ENCODE data around the gene DLG4. TPM values are rescaled to one million over a fixed set of nuclear protein-coding genes. Genes with fewer than 3 reads are reported as not detected.
A peak's percentile ranks its signal among the peaks of the same experiment; 100 is the strongest.
"Not testable (repeated sequence)": the region's sequence is repeated elsewhere in the genome, so short reads cannot be mapped to it uniquely, and the experiment has no call there.

The DLG4 gene
- total RNA-seq, 2 donors from 2014 or later: 9.8 to 16.1 TPM

GRCh38 chr17:7254511-7254910 lies 34.9 kb upstream of the DLG4 start:
- no peak overlapping the region for H3K27ac Mint-ChIP-seq
- peaks cover 24% of the 10 kb centered on the region for H3K4me1 Mint-ChIP-seq
- no peaks in the 10 kb centered on the region for H3K27me3 Mint-ChIP-seq
- ATAC-seq: no peak
- peaks cover 12% of the 10 kb centered on the region for H3K36me3 Mint-ChIP-seq (ENCODE audit: low read depth)
- H3K4me3 Mint-ChIP-seq: peak overlapping the region; percentile 39
- no peak for DNase-seq
- H3K9me3 ChIP-seq (ENCODE audit: control insufficient read depth, low read length, poor library complexity, severe bottlenecking): no peaks in the 10 kb centered on the region

GRCh38 chr17:7253082-7253481 lies 33.4 kb upstream of the DLG4 start:
- no peaks in the 10 kb centered on the region for H3K27me3 Mint-ChIP-seq
- DNase-seq (no peak), ATAC-seq (no peak)
- peaks cover 33% of the 10 kb centered on the region for H3K4me1 Mint-ChIP-seq
- peak overlapping the region; percentile 95 for H3K4me3 Mint-ChIP-seq
- peaks cover 12% of the 10 kb centered on the region for H3K36me3 Mint-ChIP-seq (ENCODE audit: low read depth)
- H3K27ac Mint-ChIP-seq: peak overlapping the region; percentile 98
- no peaks in the 10 kb centered on the region for H3K9me3 ChIP-seq (ENCODE audit: control insufficient read depth, low read length, poor library complexity, severe bottlenecking)

- no peaks in the 10 kb centered on the region for H3K27me3 Mint-ChIP-seq
- peak within 1 kb of the TSS; percentile 98 for H3K27ac Mint-ChIP-seq
- peaks cover 33% of the 10 kb centered on the region for H3K4me1 Mint-ChIP-seq
- DNase-seq (peak; percentile 73 to 76 (median 75)), ATAC-seq (peak; percentile 59)
- no peaks in the 10 kb centered on the region for H3K9me3 ChIP-seq (ENCODE audit: control insufficient read depth, low read length, poor library complexity, severe bottlenecking)
- H3K36me3 Mint-ChIP-seq (ENCODE audit: low read depth): peaks cover 12% of the 10 kb centered on the region
- H3K4me3 Mint-ChIP-seq: peak within 1 kb of the TSS; percentile 95
These were observed 32.8 kb upstream of the DLG4 start, which contains the start of gene ELP5 for GRCh38 chr17:7252176-7253043. Gene ELP5, plus strand, starts transcription at chr17:7252215. Its CDS starts 336 bp downstream, at chr17:7252551.

- Mint-ChIP-seq H3K27ac (peak within 1 kb of the TSS; percentile 98), H3K27me3 (no peaks in the 10 kb centered on the region), H3K4me1 (peaks cover 33% of the 10 kb centered on the region), H3K4me3 (peak within 1 kb of the TSS; percentile 95), H3K36me3 (ENCODE audit: low read depth) (peaks cover 10% of the 10 kb centered on the region)
- DNase-seq (peak; percentile 95 to 99 (median 96)), ATAC-seq (peak; percentile 88)
- no peaks in the 10 kb centered on the region for H3K9me3 ChIP-seq (ENCODE audit: control insufficient read depth, low read length, poor library complexity, severe bottlenecking)
These were observed 32.1 kb upstream of the DLG4 start, which contains the start of gene CTDNEP1 for GRCh38 chr17:7251661-7252175. Gene CTDNEP1, minus strand, starts transcription at chr17:7251734. Its CDS starts 438 bp downstream, at chr17:7251296.

- Mint-ChIP-seq H3K36me3 (ENCODE audit: low read depth) (peaks cover 15% of the 10 kb centered on the region), H3K4me1 (peaks cover 33% of the 10 kb centered on the region), H3K27me3 (no peaks in the 10 kb centered on the region), H3K4me3 (peak overlapping the region; percentile 95), H3K27ac (peak overlapping the region; percentile 98)
- ATAC-seq (peak; percentile 20), DNase-seq (peak in 2 of 3 donors; percentile 18 to 31)
- no peaks in the 10 kb centered on the region for H3K9me3 ChIP-seq (ENCODE audit: control insufficient read depth, low read length, poor library complexity, severe bottlenecking)
These were observed 31.3 kb upstream of the DLG4 start for GRCh38 chr17:7250695-7251627.

- ATAC-seq: no peak
- no peaks in the 10 kb centered on the region for H3K27me3 Mint-ChIP-seq
- no peak for DNase-seq
- H3K9me3 ChIP-seq (ENCODE audit: control insufficient read depth, low read length, poor library complexity, severe bottlenecking): no peaks in the 10 kb centered on the region
- peak overlapping the region; percentile 98 for H3K27ac Mint-ChIP-seq
- peak overlapping the region; percentile 95 for H3K4me3 Mint-ChIP-seq
- peaks cover 15% of the 10 kb centered on the region for H3K36me3 Mint-ChIP-seq (ENCODE audit: low read depth)
- H3K4me1 Mint-ChIP-seq: peaks cover 33% of the 10 kb centered on the region
These were observed 30.2 kb upstream of the DLG4 start for GRCh38 chr17:7249830-7250229.

- H3K36me3 Mint-ChIP-seq (ENCODE audit: low read depth): peaks cover 12% of the 10 kb centered on the region
- DNase-seq: no peak
These were observed 29.6 kb upstream of the DLG4 start for GRCh38 chr17:7249214-7249613.

GRCh38 chr17:7248796-7249195 lies 29.2 kb upstream of the DLG4 start:
- H3K4me1 Mint-ChIP-seq: peaks cover 31% of the 10 kb centered on the region
- H3K9me3 ChIP-seq (ENCODE audit: control insufficient read depth, low read length, poor library complexity, severe bottlenecking): no peaks in the 10 kb centered on the region
- DNase-seq (no peak), ATAC-seq (no peak)
- H3K27me3 Mint-ChIP-seq: no peaks in the 10 kb centered on the region
- peak overlapping the region; percentile 81 for H3K4me3 Mint-ChIP-seq
- peak overlapping the region; percentile 98 for H3K27ac Mint-ChIP-seq
- H3K36me3 Mint-ChIP-seq (ENCODE audit: low read depth): peaks cover 12% of the 10 kb centered on the region

More at GRCh38 chr17:7249214-7249613, 29.6 kb upstream of the DLG4 start:
- peaks cover 33% of the 10 kb centered on the region for H3K4me1 Mint-ChIP-seq
- no peaks in the 10 kb centered on the region for H3K27me3 Mint-ChIP-seq
- H3K27ac Mint-ChIP-seq: peak overlapping the region; percentile 98
- peak overlapping the region; percentile 81 for H3K4me3 Mint-ChIP-seq
- ATAC-seq: no peak
- H3K9me3 ChIP-seq (ENCODE audit: control insufficient read depth, low read length, poor library complexity, severe bottlenecking): no peaks in the 10 kb centered on the region

- Mint-ChIP-seq H3K27ac (peak overlapping the region; percentile 57), H3K4me3 (no peak overlapping the region), H3K36me3 (ENCODE audit: low read depth) (peaks cover 8% of the 10 kb centered on the region), H3K4me1 (peaks cover 32% of the 10 kb centered on the region), H3K27me3 (no peaks in the 10 kb centered on the region)
- DNase-seq (no peak), ATAC-seq (no peak)
- no peaks in the 10 kb centered on the region for H3K9me3 ChIP-seq (ENCODE audit: control insufficient read depth, low read length, poor library complexity, severe bottlenecking)
These were observed 27.1 kb upstream of the DLG4 start for GRCh38 chr17:7246779-7247178.

GRCh38 chr17:7243838-7244237 lies 24.2 kb upstream of the DLG4 start:
- H3K4me1 Mint-ChIP-seq: peaks cover 34% of the 10 kb centered on the region
- peak overlapping the region; percentile 100 for H3K27ac Mint-ChIP-seq
- not testable (repeated sequence) for H3K9me3 ChIP-seq (ENCODE audit: control insufficient read depth, low read length, poor library complexity, severe bottlenecking); H3K4me3 Mint-ChIP-seq; DNase-seq; H3K36me3 Mint-ChIP-seq (ENCODE audit: low read depth); H3K27me3 Mint-ChIP-seq; ATAC-seq

GRCh38 chr17:7243453-7243729 lies 23.8 kb upstream of the DLG4 start:
- H3K9me3 ChIP-seq (ENCODE audit: control insufficient read depth, low read length, poor library complexity, severe bottlenecking): no peaks in the 10 kb centered on the region
- ATAC-seq (no peak), DNase-seq (no peak)
- Mint-ChIP-seq H3K27me3 (no peaks in the 10 kb centered on the region), H3K4me3 (peak overlapping the region; percentile 99), H3K27ac (peak overlapping the region; percentile 100), H3K36me3 (ENCODE audit: low read depth) (peaks cover 8% of the 10 kb centered on the region), H3K4me1 (peaks cover 33% of the 10 kb centered on the region)

- DNase-seq: peak; percentile 87 to 91 (median 91)
- peak; percentile 55 for ATAC-seq
- Mint-ChIP-seq H3K27me3 (no peaks in the 10 kb centered on the region), H3K4me1 (peaks cover 33% of the 10 kb centered on the region), H3K27ac (peak overlapping the region; percentile 100), H3K4me3 (peak overlapping the region; percentile 99), H3K36me3 (ENCODE audit: low read depth) (peaks cover 8% of the 10 kb centered on the region)
- H3K9me3 ChIP-seq (ENCODE audit: control insufficient read depth, low read length, poor library complexity, severe bottlenecking): no peaks in the 10 kb centered on the region
These were observed 23.2 kb upstream of the DLG4 start for GRCh38 chr17:7242717-7243452.

Measured in T-helper 17 cell (primary cell).